Measurements from ENCODE around the gene LMOD3. TPM values are rescaled to one million over a fixed set of nuclear protein-coding genes. Genes with fewer than 3 reads are reported as not detected.

The LMOD3 gene
- total and polyA plus RNA-seq, 2 of the 8 experiments (the other 6 are each of a cell fraction or from before 2014, with no cell fraction given) = not detected

DNA sequence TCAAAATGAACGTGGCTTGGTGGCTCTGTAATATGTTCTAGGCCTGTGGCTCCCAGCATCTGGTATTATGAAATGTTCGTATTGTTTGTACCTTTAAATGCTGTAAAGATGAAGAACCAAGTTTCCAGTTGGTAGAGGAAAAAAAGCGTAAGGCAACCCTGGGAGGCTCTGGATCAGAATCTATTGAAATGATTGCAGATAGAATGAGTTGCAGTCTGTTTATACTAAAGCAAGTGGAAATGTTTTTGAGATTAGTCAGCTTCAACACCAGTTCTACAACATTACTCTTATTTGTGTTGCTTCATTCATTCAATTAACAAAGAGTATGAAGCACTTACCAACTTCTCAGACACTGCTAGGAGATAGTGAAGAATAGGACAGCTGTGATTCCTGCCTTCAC lies 32.4 kb downstream of the LMOD3 start (continued):
- TF ChIP-seq, protein P1, sequence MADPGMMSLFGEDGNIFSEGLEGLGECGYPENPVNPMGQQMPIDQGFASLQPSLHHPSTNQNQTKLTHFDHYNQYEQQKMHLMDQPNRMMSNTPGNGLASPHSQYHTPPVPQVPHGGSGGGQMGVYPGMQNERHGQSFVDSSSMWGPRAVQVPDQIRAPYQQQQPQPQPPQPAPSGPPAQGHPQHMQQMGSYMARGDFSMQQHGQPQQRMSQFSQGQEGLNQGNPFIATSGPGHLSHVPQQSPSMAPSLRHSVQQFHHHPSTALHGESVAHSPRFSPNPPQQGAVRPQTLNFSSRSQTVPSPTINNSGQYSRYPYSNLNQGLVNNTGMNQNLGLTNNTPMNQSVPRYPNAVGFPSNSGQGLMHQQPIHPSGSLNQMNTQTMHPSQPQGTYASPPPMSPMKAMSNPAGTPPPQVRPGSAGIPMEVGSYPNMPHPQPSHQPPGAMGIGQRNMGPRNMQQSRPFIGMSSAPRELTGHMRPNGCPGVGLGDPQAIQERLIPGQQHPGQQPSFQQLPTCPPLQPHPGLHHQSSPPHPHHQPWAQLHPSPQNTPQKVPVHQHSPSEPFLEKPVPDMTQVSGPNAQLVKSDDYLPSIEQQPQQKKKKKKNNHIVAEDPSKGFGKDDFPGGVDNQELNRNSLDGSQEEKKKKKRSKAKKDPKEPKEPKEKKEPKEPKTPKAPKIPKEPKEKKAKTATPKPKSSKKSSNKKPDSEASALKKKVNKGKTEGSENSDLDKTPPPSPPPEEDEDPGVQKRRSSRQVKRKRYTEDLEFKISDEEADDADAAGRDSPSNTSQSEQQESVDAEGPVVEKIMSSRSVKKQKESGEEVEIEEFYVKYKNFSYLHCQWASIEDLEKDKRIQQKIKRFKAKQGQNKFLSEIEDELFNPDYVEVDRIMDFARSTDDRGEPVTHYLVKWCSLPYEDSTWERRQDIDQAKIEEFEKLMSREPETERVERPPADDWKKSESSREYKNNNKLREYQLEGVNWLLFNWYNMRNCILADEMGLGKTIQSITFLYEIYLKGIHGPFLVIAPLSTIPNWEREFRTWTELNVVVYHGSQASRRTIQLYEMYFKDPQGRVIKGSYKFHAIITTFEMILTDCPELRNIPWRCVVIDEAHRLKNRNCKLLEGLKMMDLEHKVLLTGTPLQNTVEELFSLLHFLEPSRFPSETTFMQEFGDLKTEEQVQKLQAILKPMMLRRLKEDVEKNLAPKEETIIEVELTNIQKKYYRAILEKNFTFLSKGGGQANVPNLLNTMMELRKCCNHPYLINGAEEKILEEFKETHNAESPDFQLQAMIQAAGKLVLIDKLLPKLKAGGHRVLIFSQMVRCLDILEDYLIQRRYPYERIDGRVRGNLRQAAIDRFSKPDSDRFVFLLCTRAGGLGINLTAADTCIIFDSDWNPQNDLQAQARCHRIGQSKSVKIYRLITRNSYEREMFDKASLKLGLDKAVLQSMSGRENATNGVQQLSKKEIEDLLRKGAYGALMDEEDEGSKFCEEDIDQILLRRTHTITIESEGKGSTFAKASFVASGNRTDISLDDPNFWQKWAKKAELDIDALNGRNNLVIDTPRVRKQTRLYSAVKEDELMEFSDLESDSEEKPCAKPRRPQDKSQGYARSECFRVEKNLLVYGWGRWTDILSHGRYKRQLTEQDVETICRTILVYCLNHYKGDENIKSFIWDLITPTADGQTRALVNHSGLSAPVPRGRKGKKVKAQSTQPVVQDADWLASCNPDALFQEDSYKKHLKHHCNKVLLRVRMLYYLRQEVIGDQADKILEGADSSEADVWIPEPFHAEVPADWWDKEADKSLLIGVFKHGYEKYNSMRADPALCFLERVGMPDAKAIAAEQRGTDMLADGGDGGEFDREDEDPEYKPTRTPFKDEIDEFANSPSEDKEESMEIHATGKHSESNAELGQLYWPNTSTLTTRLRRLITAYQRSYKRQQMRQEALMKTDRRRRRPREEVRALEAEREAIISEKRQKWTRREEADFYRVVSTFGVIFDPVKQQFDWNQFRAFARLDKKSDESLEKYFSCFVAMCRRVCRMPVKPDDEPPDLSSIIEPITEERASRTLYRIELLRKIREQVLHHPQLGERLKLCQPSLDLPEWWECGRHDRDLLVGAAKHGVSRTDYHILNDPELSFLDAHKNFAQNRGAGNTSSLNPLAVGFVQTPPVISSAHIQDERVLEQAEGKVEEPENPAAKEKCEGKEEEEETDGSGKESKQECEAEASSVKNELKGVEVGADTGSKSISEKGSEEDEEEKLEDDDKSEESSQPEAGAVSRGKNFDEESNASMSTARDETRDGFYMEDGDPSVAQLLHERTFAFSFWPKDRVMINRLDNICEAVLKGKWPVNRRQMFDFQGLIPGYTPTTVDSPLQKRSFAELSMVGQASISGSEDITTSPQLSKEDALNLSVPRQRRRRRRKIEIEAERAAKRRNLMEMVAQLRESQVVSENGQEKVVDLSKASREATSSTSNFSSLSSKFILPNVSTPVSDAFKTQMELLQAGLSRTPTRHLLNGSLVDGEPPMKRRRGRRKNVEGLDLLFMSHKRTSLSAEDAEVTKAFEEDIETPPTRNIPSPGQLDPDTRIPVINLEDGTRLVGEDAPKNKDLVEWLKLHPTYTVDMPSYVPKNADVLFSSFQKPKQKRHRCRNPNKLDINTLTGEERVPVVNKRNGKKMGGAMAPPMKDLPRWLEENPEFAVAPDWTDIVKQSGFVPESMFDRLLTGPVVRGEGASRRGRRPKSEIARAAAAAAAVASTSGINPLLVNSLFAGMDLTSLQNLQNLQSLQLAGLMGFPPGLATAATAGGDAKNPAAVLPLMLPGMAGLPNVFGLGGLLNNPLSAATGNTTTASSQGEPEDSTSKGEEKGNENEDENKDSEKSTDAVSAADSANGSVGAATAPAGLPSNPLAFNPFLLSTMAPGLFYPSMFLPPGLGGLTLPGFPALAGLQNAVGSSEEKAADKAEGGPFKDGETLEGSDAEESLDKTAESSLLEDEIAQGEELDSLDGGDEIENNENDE (IDR thresholded peaks at IDR 0.05; ENCODE audit: insufficient replicate concordance, low read length) = no peak
- TF ChIP-seq RNF2 (IDR thresholded peaks at IDR 0.05; ENCODE audit: borderline replicate concordance, low read depth, low read length, missing control alignments, poor library complexity, severe bottlenecking) = no peak
- no peak for TF ChIP-seq BCL11A (IDR thresholded peaks at IDR 0.05; ENCODE audit: low read depth in 2 of 2, low read length in 2 of 2)

Data from H1 (cell line).